GM12878 (cell line): ENCODE data around the gene NKD1. TPM values are rescaled to one million over a fixed set of nuclear protein-coding genes. Genes with fewer than 3 reads are reported as not detected.

Experiments
- ATAC-seq: fragments of 200-7000 bp; cut with Tn5 transposase; 3 replicates; pipeline ENCODE4 v1.9.1; 2020; ENCODE audit warnings: mild to moderate bottlenecking, moderate library complexity
- BruUV-seq: library from RNA; stranded (reverse); fragments of 400-500 nt; replicated peaks from 2 replicates; lab custom pipeline; 2021; lab: Mats Ljungman, UMichigan
- CTCF ChIA-PET: fragments of 300-600 bp; sonication (Branson Sonifier 250); formaldehyde crosslinking; extraction: SDS; loops from one replicate; lab custom pipeline; 2021; ENCODE audit warnings: inconsistent platforms; lab: Yijun Ruan, JAX
- POLR2A ChIA-PET: fragments of 350-600 bp; formaldehyde crosslinking; extraction: SDS; loops from one replicate; lab custom pipeline; 2021; ENCODE audit warnings: inconsistent platforms; lab: Charles Lee
- RAD21 ChIA-PET: fragments of 300-600 bp; sonication (Branson Sonifier 250); formaldehyde crosslinking; loops from one replicate; lab custom pipeline; 2023; ENCODE audit warnings: antibody characterized with exemption; ENCODE audit not compliant: unreplicated experiment; lab: Charles Lee
- SMC1A ChIA-PET: fragments of 300-600 bp; sonication (Branson Sonifier 250); formaldehyde crosslinking; loops from one replicate; lab custom pipeline; 2023; ENCODE audit not compliant: unreplicated experiment, uncharacterized antibody; lab: Charles Lee
- DNase-seq: peaks from one replicate; pipeline ENCODE4 v3.0.0-alpha.2; 2011; ENCODE audit warnings: low read depth, low spot score
- FAIRE-seq: peaks from 3 replicates; lab custom pipeline; 2011; peaks lifted over from hg19 to GRCh38; lab: Jason Lieb, UNC
- H2AFZ ChIP-seq: 2 replicates; pipeline ENCODE4 v1.6.0; 2011; ENCODE audit warnings: low read depth, low read length, control low read depth; ENCODE audit not compliant: control insufficient read depth
- H3K27ac ChIP-seq: 2 replicates; pipeline ENCODE4 v1.5.1; 2011; ENCODE audit warnings: control low read depth; ENCODE audit not compliant: control insufficient read depth, insufficient read depth
- H3K27me3 ChIP-seq, 2 experiments: replicated peaks in 1 of 2; 2 replicates each; pipeline versions ENCODE4 v1.6.0 to v1.6.1; 2011; ENCODE audit warnings: low read length in 1 of 2; ENCODE audit not compliant: control insufficient read depth in 2 of 2, insufficient read depth in 2 of 2
- H3K36me3 ChIP-seq, 2 experiments: 2 replicates each; pipeline ENCODE4 v1.5.1; 2011; ENCODE audit warnings: low read length in 1 of 2; ENCODE audit not compliant: control insufficient read depth in 2 of 2, insufficient read depth in 2 of 2
- H3K4me1 ChIP-seq: 2 replicates; pipeline ENCODE4 v1.6.1; 2011; ENCODE audit warnings: mild to moderate bottlenecking, low read length, moderate library complexity, mixed read lengths; ENCODE audit not compliant: control insufficient read depth, insufficient read depth
- H3K4me2 ChIP-seq: 2 replicates; pipeline ENCODE4 v1.6.0; 2011; ENCODE audit warnings: control low read depth; ENCODE audit not compliant: control insufficient read depth, insufficient read depth
- H3K4me3 ChIP-seq: fragments of 200-600 bp; sonication (generic); 2 replicates; pipeline ENCODE4 v1.5.1; 2016
- H3K79me2 ChIP-seq: 2 replicates; pipeline ENCODE4 v1.6.0; 2011; ENCODE audit warnings: low read length; ENCODE audit not compliant: control insufficient read depth, insufficient read depth
- H3K9ac ChIP-seq: 2 replicates; pipeline ENCODE4 v1.8.0; 2011; ENCODE audit warnings: low read length, control low read depth, mixed read lengths; ENCODE audit not compliant: control insufficient read depth, insufficient read depth
- H3K9me3 ChIP-seq: replicated peaks from 3 replicates; pipeline ENCODE4 v1.5.1; 2011; ENCODE audit warnings: mild to moderate bottlenecking, low read length; ENCODE audit not compliant: control insufficient read depth, insufficient read depth
- H4K20me1 ChIP-seq: 2 replicates; pipeline ENCODE4 v1.6.0; 2011; ENCODE audit not compliant: control insufficient read depth, insufficient read depth
- CTCF ChIP-seq, 3 experiments: IDR thresholded peaks in 2 of 3; conservative IDR thresholded peaks in 1 of 3; 2 replicates each; pipeline ENCODE4 v1.5.1; 2011; ENCODE audit warnings: low read depth in 3 of 3, low read length in 3 of 3, mild to moderate bottlenecking in 3 of 3, control low read depth in 2 of 3, moderate library complexity in 2 of 3, inconsistent platforms in 1 of 3, mixed read lengths in 1 of 3; ENCODE audit not compliant: control insufficient read depth in 2 of 3, insufficient read depth in 1 of 3; ENCODE audit errors: extremely low read depth in 1 of 3
- PKNOX1 ChIP-seq: fragments of 450-650 bp; IDR thresholded peaks from 2 replicates; pipeline ENCODE4 v1.6.1; 2016; ENCODE audit warnings: mild to moderate bottlenecking
- POLR2A ChIP-seq: IDR thresholded peaks from 2 replicates; pipeline ENCODE4 v1.6.1; 2011; ENCODE audit warnings: low read depth, mild to moderate bottlenecking, low read length
- SIX5 ChIP-seq: IDR thresholded peaks from 2 replicates; pipeline ENCODE4 v1.6.1; 2011; ENCODE audit warnings: mild to moderate bottlenecking, low read depth, low read length, moderate library complexity; ENCODE audit not compliant: severe bottlenecking
- SMC3 ChIP-seq: IDR thresholded peaks from 2 replicates; pipeline ENCODE4 v1.6.1; 2011; ENCODE audit warnings: low read length, improper control_type of control experiment, borderline replicate concordance
- WGBS: methylation state at CpG from one replicate; pipeline ENCODE4 v1.1.6; 2016; ENCODE audit warnings: low lambda C conversion rate; ENCODE audit not compliant: insufficient replicate concordance, insufficient coverage; ENCODE audit errors: missing lambda C conversion rate; 5-methylcytosine and 5-hydroxymethylcytosine counted together
- in situ Hi-C: fragments of 300-500 bp; cut with MboI; formaldehyde crosslinking; loops from 9 replicates; pipeline ENCODE4 v1.14.3; 2018; ENCODE audit warnings: mixed read lengths
- intact Hi-C: fragments of 100-400 bp; cut with micrococcal nuclease; formaldehyde crosslinking; loops from one replicate; pipeline ENCODE4 v1.14.2; 2022; ENCODE audit not compliant: unreplicated experiment
- polyA plus RNA-seq, 11 experiments: library from polyadenylated mRNA; depleted of rRNA in 4 of 11; unstranded in 6 of 11; stranded (reverse) in 5 of 11; fragments of >200 nt; fragmentation: Nextera tagmentation in 4 of 11; fragmentation: Illumina TruSeq in 1 of 11; extraction: Ambion mirVana in 4 of 11; extraction: Trizol in 1 of 11; gene quantifications; 1 replicate in 1 of 11; 2 replicates in 10 of 11; pipeline versions ENCODE4 v1.2.1 to v1.2.3, GENCODE V29; 2011 to 2016; ENCODE audit warnings: inconsistent platforms in 2 of 11, missing spikeins in 2 of 11, low read depth in 1 of 11
- total RNA-seq, 4 experiments: library from RNA; depleted of rRNA in 3 of 4; stranded (reverse); fragments of >200 nt in 3 of 4; fragmentation: Illumina TruSeq in 1 of 4; extraction: Trizol in 1 of 4; gene quantifications; 2 replicates each; pipeline versions ENCODE4 v1.2.1 to v1.2.3, GENCODE V29; 2013 to 2021
- TF ChIP-seq, protein P1 (sequence below): fragments of 450-650 bp; IDR thresholded peaks from 2 replicates; pipeline ENCODE4 v1.6.1; 2014; ENCODE audit warnings: mild to moderate bottlenecking
- TF ChIP-seq, protein P2 (sequence below): fragments of 450-650 bp; IDR thresholded peaks from 2 replicates; pipeline ENCODE4 v1.6.1; 2016; ENCODE audit warnings: mild to moderate bottlenecking

Gene NKD1
- total and polyA plus RNA-seq, 10 of the 15 experiments (the other 5 are each of a cell fraction or from before 2014, with no cell fraction given): under 0.01 to 0.49 (median 0.04) TPM; not detected in 2

DNA sequence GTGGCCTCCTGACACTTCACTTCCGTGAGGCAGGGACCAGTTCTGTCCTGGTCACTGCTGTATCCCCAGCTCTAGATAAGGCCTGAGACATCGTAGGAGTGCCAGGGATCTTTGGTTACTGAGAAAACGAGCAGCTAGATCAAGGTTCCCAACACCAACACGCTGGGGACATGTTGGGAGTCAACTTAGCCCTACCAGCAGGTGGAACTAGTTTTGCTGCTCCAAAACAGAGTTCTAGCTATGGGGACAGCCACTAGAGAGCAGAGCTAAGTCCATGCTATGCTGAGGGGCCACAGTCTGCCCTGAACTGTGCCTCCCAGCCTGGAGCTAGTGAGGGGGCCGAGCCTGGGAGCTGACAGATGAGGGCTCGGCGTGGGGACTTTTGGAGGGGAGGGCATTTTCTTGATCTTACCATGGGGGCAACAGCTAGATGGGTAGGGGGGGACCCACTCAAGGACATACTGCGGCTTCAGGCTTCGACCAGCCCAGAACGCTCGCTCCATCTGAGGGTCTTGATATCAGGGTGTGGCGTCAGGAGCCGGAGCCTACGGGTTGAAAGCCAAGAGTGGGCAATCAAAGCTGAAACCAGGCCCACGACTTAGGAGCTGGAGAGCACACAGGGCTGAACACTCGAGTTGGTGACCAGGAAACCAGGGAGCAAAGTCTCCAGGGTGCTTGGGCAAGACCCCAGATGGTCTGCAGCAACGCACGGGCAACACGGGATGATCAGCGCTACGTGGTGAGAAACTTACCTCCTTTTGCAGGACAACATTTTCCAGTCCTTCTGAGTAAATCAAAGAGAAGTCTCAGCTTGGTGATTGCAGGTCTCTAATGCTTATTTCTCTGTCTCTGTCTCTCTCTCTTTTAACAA is 119.5 kb downstream of the NKD1 start:
- BruUV-seq: no TSS peak
- RAD21 ChIA-PET: interaction anchor here (0.6 to 29.0 kb wide), 19 partner anchors 12 to 643 kb away, joined by 3 to 578 read pairs (median 4); partner anchors contain the start of genes CNEP1R1, CYLD and SNX20

More for the DNA sequence above, 119.5 kb downstream of the NKD1 start:
- peak; percentile 28 for ATAC-seq
- Histone ChIP-seq H2AFZ (peak overlapping the region; percentile 75), H3K4me3 (no peak overlapping the region), H3K4me1 (peaks cover 19% of the 10 kb centered on the region), H3K4me2 (peak overlapping the region; percentile 85), H3K36me3 (peaks cover 0 to 7% of the 10 kb centered on the region in 2 experiments; a peak in 2 of 4 replicates), H4K20me1 (no peaks in the 10 kb centered on the region), H3K79me2 (no peaks in the 10 kb centered on the region), H3K27me3 (no peaks in the 10 kb centered on the region), H3K27ac (peak overlapping the region; percentile 72), H3K9ac (peak overlapping the region; percentile 30), H3K9me3 (peaks cover 11% of the 10 kb centered on the region)
- no peak for DNase-seq
- intact Hi-C loops: loop anchor here (1.0 to 5.0 kb wide), 3 partner anchors 120 to 455 kb away; partner anchors contain the start of gene NKD1
- TF ChIP-seq PKNOX1 (no peak), SIX5 (no peak), CTCF (IDR thresholded peaks at IDR 0.05 in 2 of 3, conservative IDR thresholded peaks at IDR 0.05 in 1 of 3; ENCODE audit: control insufficient read depth in 2 of 3, extremely low read depth in 1 of 3, insufficient read depth in 1 of 3, low read depth in 3 of 3, low read length in 3 of 3) (peak; percentile 19 to 49 (median 31); a peak in 4 of 6 replicates), SMC3 (peak; percentile 39; the same call in 1 of the 2 replicates), POLR2A (no peak)
- TF ChIP-seq, protein P1, sequence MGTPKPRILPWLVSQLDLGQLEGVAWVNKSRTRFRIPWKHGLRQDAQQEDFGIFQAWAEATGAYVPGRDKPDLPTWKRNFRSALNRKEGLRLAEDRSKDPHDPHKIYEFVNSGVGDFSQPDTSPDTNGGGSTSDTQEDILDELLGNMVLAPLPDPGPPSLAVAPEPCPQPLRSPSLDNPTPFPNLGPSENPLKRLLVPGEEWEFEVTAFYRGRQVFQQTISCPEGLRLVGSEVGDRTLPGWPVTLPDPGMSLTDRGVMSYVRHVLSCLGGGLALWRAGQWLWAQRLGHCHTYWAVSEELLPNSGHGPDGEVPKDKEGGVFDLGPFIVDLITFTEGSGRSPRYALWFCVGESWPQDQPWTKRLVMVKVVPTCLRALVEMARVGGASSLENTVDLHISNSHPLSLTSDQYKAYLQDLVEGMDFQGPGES: no peak
- TF ChIP-seq, protein P2, sequence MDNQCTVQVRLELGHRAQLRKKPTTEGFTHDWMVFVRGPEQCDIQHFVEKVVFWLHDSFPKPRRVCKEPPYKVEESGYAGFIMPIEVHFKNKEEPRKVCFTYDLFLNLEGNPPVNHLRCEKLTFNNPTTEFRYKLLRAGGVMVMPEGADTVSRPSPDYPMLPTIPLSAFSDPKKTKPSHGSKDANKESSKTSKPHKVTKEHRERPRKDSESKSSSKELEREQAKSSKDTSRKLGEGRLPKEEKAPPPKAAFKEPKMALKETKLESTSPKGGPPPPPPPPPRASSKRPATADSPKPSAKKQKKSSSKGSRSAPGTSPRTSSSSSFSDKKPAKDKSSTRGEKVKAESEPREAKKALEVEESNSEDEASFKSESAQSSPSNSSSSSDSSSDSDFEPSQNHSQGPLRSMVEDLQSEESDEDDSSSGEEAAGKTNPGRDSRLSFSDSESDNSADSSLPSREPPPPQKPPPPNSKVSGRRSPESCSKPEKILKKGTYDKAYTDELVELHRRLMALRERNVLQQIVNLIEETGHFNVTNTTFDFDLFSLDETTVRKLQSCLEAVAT: no peak
- no peak for FAIRE-seq
- WGBS: 91% methylated on average over 21 of the region's 21 CpGs
- in situ Hi-C loops: no loop called here
- SMC1A ChIA-PET: interaction anchor here (0.5 to 24.8 kb wide), 28 partner anchors 7 to 643 kb away, joined by 3 to 600 read pairs (median 4); partner anchors contain the start of genes BRD7, CNEP1R1, CYLD and NOD2
- CTCF ChIA-PET: interaction anchor here (0.6 to 20.9 kb wide), 25 partner anchors 13 to 643 kb away, joined by 3 to 636 read pairs (median 7); partner anchors contain the start of genes CNEP1R1, CYLD and SNX20
- POLR2A ChIA-PET: interaction anchor here (0.6 to 2.9 kb wide), 9 partner anchors 13 to 84 kb away, joined by 3 to 22 read pairs (median 7); partner anchors contain the start of genes CYLD and SNX20
